Measurements from ENCODE around the gene WIPF1. TPM values are rescaled to one million over a fixed set of nuclear protein-coding genes. Genes with fewer than 3 reads are reported as not detected.
A peak's percentile ranks its signal among the peaks of the same experiment; 100 is the strongest.

Gene WIPF1
- total and polyA plus RNA-seq, 4 donors, result 18.5 to 64.1 (median 49.0) TPM

DNA sequence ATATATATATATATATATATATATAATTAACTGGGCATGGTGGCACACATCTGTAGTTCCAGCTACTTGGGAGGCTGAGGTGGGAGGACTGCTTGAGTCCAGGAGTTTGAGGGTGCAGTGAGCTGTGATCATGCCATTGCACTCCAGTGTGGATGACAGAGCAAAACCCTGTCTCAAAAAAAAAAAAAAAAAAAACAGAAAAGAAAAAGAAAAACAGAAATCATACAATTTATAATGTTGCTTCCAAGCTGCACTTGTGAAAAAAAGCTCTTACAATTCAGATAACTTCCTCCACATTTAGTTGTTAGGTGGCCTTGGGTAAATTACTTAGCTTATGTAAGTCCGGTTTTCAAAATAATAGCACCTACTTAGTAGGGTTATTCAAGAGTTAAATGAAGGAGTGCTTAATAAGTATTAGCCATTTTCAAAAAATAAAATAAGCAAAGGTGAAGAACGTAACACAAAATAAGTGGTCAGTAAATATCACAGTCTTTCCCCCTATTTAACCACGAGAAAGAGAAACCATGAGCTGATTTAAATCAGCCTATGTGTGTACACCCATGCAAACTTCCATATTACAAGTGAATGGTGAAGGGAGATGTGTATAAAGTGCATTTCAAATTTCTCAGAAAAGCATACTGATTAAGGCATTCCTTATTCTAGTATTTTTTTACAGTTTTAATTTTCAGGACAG is 2.3 kb downstream of the WIPF1 start:
- H3K27me3 ChIP-seq (ENCODE audit: control insufficient read depth in 3 of 3, insufficient read depth in 3 of 3, low read length in 2 of 3), result no peaks in the 10 kb centered on the region
- peaks cover 0 to 11% (median 0%) of the 10 kb centered on the region in 5 donors for H3K4me1 ChIP-seq (ENCODE audit: control insufficient read depth in 5 of 5, insufficient read depth in 5 of 5, low read length in 5 of 5)
- TF ChIP-seq, protein P1, sequence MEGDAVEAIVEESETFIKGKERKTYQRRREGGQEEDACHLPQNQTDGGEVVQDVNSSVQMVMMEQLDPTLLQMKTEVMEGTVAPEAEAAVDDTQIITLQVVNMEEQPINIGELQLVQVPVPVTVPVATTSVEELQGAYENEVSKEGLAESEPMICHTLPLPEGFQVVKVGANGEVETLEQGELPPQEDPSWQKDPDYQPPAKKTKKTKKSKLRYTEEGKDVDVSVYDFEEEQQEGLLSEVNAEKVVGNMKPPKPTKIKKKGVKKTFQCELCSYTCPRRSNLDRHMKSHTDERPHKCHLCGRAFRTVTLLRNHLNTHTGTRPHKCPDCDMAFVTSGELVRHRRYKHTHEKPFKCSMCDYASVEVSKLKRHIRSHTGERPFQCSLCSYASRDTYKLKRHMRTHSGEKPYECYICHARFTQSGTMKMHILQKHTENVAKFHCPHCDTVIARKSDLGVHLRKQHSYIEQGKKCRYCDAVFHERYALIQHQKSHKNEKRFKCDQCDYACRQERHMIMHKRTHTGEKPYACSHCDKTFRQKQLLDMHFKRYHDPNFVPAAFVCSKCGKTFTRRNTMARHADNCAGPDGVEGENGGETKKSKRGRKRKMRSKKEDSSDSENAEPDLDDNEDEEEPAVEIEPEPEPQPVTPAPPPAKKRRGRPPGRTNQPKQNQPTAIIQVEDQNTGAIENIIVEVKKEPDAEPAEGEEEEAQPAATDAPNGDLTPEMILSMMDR (IDR thresholded peaks at IDR 0.05; ENCODE audit: control extremely low read depth, extremely low read depth), result no peak
- no peak overlapping the region for H3K4me3 ChIP-seq
- H3K9ac ChIP-seq (ENCODE audit: insufficient read depth in 1 of 2, low read length in 2 of 2), result peak overlapping the region in 1 of 2 donors; percentile 7
- H3K27ac ChIP-seq (ENCODE audit: low read depth in 1 of 2, low read length in 1 of 2), result no peak overlapping the region
- ATAC-seq (ENCODE audit: insufficient read depth, low FRiP score) (no peak), DNase-seq (no peak)
- no peaks in the 10 kb centered on the region for H3K9me3 ChIP-seq (ENCODE audit: control insufficient read depth in 4 of 4, insufficient read depth in 3 of 4, low read length in 3 of 4)
- 31 to 52% methylated on average over 3 of the region's 3 CpGs for WGBS, 2 donors
- no peaks in the 10 kb centered on the region for H3K36me3 ChIP-seq (ENCODE audit: control insufficient read depth in 4 of 4, insufficient read depth in 4 of 4, low read length in 4 of 4)

DNA sequence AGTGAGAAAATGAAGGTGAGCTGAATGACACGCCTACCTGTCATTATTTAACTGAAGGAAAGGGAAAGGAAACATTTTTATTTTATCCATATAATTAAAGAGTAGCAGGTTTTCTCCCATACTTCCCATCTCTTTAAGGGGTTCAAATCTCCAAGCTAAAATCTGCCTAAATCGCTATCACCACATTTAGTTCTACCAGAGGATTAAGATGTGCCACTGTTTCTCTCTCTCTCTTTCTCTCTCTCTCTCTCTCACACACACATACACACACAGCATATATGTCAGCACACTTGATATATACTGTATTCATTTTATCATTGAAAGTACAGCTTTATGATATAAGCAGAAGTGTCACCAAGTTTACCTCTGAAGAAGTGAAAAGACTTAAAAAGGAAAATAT is 3.1 kb downstream of the WIPF1 start:
- TF ChIP-seq, protein P1 (IDR thresholded peaks at IDR 0.05; ENCODE audit: control extremely low read depth, extremely low read depth), result no peak
- WGBS, 2 donors, result 79 to 86% methylated on average over 1 to 2 of the region's 2 CpGs
- no peak for DNase-seq
- Histone ChIP-seq H3K4me3 (no peak overlapping the region), H3K9ac (ENCODE audit: insufficient read depth in 1 of 2, low read length in 2 of 2) (peak overlapping the region in 1 of 2 donors; percentile 8), H3K36me3 (ENCODE audit: control insufficient read depth in 4 of 4, insufficient read depth in 4 of 4, low read length in 4 of 4) (no peaks in the 10 kb centered on the region), H3K27ac (ENCODE audit: low read depth in 1 of 2, low read length in 1 of 2) (no peak overlapping the region), H3K4me1 (ENCODE audit: control insufficient read depth in 5 of 5, insufficient read depth in 5 of 5, low read length in 5 of 5) (peaks cover 0 to 10% (median 0%) of the 10 kb centered on the region in 5 donors), H3K27me3 (ENCODE audit: control insufficient read depth in 3 of 3, insufficient read depth in 3 of 3, low read length in 2 of 3) (no peaks in the 10 kb centered on the region), H3K9me3 (ENCODE audit: control insufficient read depth in 4 of 4, insufficient read depth in 3 of 4, low read length in 3 of 4) (no peaks in the 10 kb centered on the region)
- ATAC-seq (ENCODE audit: insufficient read depth, low FRiP score), result no peak

DNA sequence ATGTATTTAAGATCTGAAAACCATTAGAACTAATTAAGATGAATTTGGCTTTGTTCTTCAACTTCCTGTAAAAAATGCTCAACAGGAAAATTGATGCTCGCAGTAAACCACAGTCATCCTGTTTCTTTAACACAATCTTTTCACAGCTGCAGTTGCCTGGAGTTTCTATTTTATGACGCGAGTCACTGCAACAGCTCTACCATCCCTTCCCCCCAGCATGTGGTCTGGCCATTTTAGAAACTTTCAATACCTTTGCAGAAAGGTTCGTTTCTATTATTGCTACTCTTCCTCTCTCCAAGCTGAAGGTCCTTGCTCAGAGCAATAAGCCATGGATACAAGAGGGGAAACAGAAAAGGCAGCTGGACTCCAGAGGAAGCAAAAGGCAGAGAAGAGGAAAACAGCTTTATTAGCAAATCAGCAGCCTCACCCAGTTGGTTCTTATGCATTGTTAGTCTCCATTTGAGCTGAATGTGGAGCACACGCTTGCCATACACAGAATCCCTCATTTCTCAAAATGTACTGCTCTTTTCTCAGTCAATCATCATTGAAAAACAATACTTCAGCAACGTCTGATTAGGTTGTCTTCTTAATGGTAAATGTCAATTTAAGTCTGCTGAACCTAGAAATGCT is 3.9 kb downstream of the WIPF1 start:
- Histone ChIP-seq H3K9me3 (ENCODE audit: control insufficient read depth in 4 of 4, insufficient read depth in 3 of 4, low read length in 3 of 4) (no peaks in the 10 kb centered on the region), H3K4me1 (ENCODE audit: control insufficient read depth in 5 of 5, insufficient read depth in 5 of 5, low read length in 5 of 5) (peaks cover 0 to 13% (median 0%) of the 10 kb centered on the region in 5 donors), H3K4me3 (no peak overlapping the region), H3K36me3 (ENCODE audit: control insufficient read depth in 4 of 4, insufficient read depth in 4 of 4, low read length in 4 of 4) (no peaks in the 10 kb centered on the region), H3K27ac (ENCODE audit: low read depth in 1 of 2, low read length in 1 of 2) (peak overlapping the region; percentile 54 to 66), H3K9ac (ENCODE audit: insufficient read depth in 1 of 2, low read length in 2 of 2) (peak overlapping the region in 1 of 2 donors; percentile 8), H3K27me3 (ENCODE audit: control insufficient read depth in 3 of 3, insufficient read depth in 3 of 3, low read length in 2 of 3) (no peaks in the 10 kb centered on the region)
- WGBS, 2 donors, result 13 to 31% methylated on average over 6 of the region's 6 CpGs
- ATAC-seq (ENCODE audit: insufficient read depth, low FRiP score) (no peak), DNase-seq (peak in 2 of 3 donors; percentile 70 to 72)
- TF ChIP-seq, protein P1 (IDR thresholded peaks at IDR 0.05; ENCODE audit: control extremely low read depth, extremely low read depth), result no peak
